Measurements from ENCODE around the gene F8. TPM values are rescaled to one million over a fixed set of nuclear protein-coding genes. Genes with fewer than 3 reads are reported as not detected.

Gene F8
- total RNA-seq, 2 donors from 2014 or later, result 13.2 to 39.1 TPM

- no peak for DNase-seq (ENCODE audit: low spot score)
- intact Hi-C loops (cut with DNase I), result no loop called here
- Histone ChIP-seq H3K27me3 (replicated peaks; ENCODE audit: insufficient read depth) (no peaks in the 10 kb centered on the region), H3K9me3 (no peaks in the 10 kb centered on the region), H3K27ac (no peak overlapping the region), H3K4me3 (no peak overlapping the region), H3K36me3 (no peaks in the 10 kb centered on the region), H3K4me1 (replicated peaks) (no peaks in the 10 kb centered on the region)
- 84% methylated on average over 5 of the region's 5 CpGs for WGBS
- TF ChIP-seq POLR2A (IDR thresholded peaks at IDR 0.05), result no peak
- TF ChIP-seq CTCF (IDR thresholded peaks at IDR 0.05), result no peak
- TF ChIP-seq POLR2AphosphoS5 (IDR thresholded peaks at IDR 0.05), result no peak
Observed at GRCh38 chrX:155052738-155053498, 30.4 kb upstream of the F8 start.

- no peak for DNase-seq (ENCODE audit: low spot score)
- intact Hi-C loops (cut with DNase I), result no loop called here
- H3K27ac ChIP-seq, result no peak overlapping the region
Observed at GRCh38 chrX:155048977-155049619, 26.6 kb upstream of the F8 start.

GRCh38 chrX:155046811-155047528 is 24.4 kb upstream of the F8 start:
- Histone ChIP-seq H3K4me3 (no peak overlapping the region), H3K36me3 (no peaks in the 10 kb centered on the region), H3K27me3 (replicated peaks; ENCODE audit: insufficient read depth) (no peaks in the 10 kb centered on the region), H3K4me1 (replicated peaks) (no peaks in the 10 kb centered on the region), H3K27ac (no peak overlapping the region), H3K9me3 (no peaks in the 10 kb centered on the region)
- no peak for DNase-seq (ENCODE audit: low spot score)
- TF ChIP-seq POLR2AphosphoS5 (IDR thresholded peaks at IDR 0.05), result no peak
- no peak for TF ChIP-seq CTCF (IDR thresholded peaks at IDR 0.05)
- TF ChIP-seq POLR2A (IDR thresholded peaks at IDR 0.05), result no peak
- intact Hi-C loops (cut with DNase I), result no loop called here
- WGBS, result 88% methylated on average over 5 of the region's 5 CpGs

More at GRCh38 chrX:155048977-155049619, 26.6 kb upstream of the F8 start:
- Histone ChIP-seq H3K36me3 (no peaks in the 10 kb centered on the region), H3K4me3 (no peak overlapping the region), H3K27me3 (replicated peaks; ENCODE audit: insufficient read depth) (no peaks in the 10 kb centered on the region), H3K4me1 (replicated peaks) (no peaks in the 10 kb centered on the region), H3K9me3 (no peaks in the 10 kb centered on the region)
- 44% methylated on average over 9 of the region's 9 CpGs for WGBS
- no peak for TF ChIP-seq POLR2A (IDR thresholded peaks at IDR 0.05)
- no peak for TF ChIP-seq POLR2AphosphoS5 (IDR thresholded peaks at IDR 0.05)
- no peak for TF ChIP-seq CTCF (IDR thresholded peaks at IDR 0.05)

GRCh38 chrX:155046129-155046810 is 23.7 kb upstream of the F8 start:
- intact Hi-C loops (cut with DNase I), result no loop called here
- 87% methylated on average over 6 of the region's 6 CpGs for WGBS
- no peak overlapping the region for H3K27ac ChIP-seq

More at GRCh38 chrX:155046129-155046810, 23.7 kb upstream of the F8 start:
- no peaks in the 10 kb centered on the region for H3K36me3 ChIP-seq
- no peaks in the 10 kb centered on the region for H3K27me3 ChIP-seq (replicated peaks; ENCODE audit: insufficient read depth)
- DNase-seq (ENCODE audit: low spot score), result no peak
- no peak overlapping the region for H3K4me3 ChIP-seq
- H3K4me1 ChIP-seq (replicated peaks), result no peaks in the 10 kb centered on the region
- TF ChIP-seq POLR2AphosphoS5 (IDR thresholded peaks at IDR 0.05), result no peak
- TF ChIP-seq CTCF (IDR thresholded peaks at IDR 0.05), result no peak
- no peak for TF ChIP-seq POLR2A (IDR thresholded peaks at IDR 0.05)
- no peaks in the 10 kb centered on the region for H3K9me3 ChIP-seq
